ENCODE results near the gene FYN. TPM values are rescaled to one million over a fixed set of nuclear protein-coding genes. Genes with fewer than 3 reads are reported as not detected.

The FYN gene
- total RNA-seq, 1 experiment from 2014 or later = 18.5 TPM

DNA sequence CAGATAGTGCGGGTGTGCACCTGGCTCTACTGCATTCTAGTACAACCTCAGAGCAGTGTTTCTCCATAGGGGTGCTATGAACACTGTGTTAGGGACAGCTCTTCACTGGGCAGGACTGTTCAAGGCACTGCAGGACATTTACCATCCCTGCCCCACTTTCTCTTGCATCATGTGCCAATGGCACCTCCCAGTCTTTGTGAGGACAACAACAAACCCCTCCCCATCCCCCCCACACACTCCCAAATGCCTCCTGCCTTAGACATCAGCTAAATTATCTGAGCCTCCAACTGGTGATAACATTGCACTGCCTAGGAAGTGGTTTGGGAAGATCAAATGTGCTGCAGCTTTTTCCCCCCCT lies 98.9 kb downstream of the FYN start:
- Histone ChIP-seq H3K27me3 (ENCODE audit: insufficient read depth, low read length) (no peaks in the 10 kb centered on the region), H3K9me3 (ENCODE audit: control insufficient read depth in 1 of 2, insufficient read depth in 1 of 2, low read depth in 1 of 2, low read length in 2 of 2) (no peaks in the 10 kb centered on the region), H3K9me2 (ENCODE audit: insufficient read depth) (no peaks in the 10 kb centered on the region), H3K27ac (ENCODE audit: low read depth, low read length) (no peak overlapping the region), H2AFZ (ENCODE audit: low read depth, low read length, poor library complexity, severe bottlenecking) (no peak overlapping the region), H3K36me3 (ENCODE audit: control insufficient read depth in 1 of 2, insufficient read depth in 2 of 2, low read length in 2 of 2) (no peaks in the 10 kb centered on the region), H3K9ac (ENCODE audit: low read length) (no peak overlapping the region), H4K20me1 (ENCODE audit: insufficient read depth) (no peaks in the 10 kb centered on the region), H3K4me3 (replicated peaks in 1 of 2; ENCODE audit: low read depth in 1 of 2, low read length in 2 of 2) (no peak overlapping the region), H3K4me2 (ENCODE audit: low read length) (no peak overlapping the region), H3K79me2 (ENCODE audit: insufficient read depth, low read length) (no peaks in the 10 kb centered on the region), H3K4me1 (ENCODE audit: control insufficient read depth in 1 of 2, insufficient read depth in 2 of 2, low read length in 2 of 2) (no peaks in the 10 kb centered on the region)
- ChIA-PET POLR2A (interaction anchor here (0.5 kb wide), 1 partner anchor 10 kb away, joined by 3 read pairs; no protein-coding TSS in a partner anchor), CTCF (no interaction called here), RAD21 (ENCODE audit: low non-redundant PET in 1 of 2, low total read pairs in 2 of 2, uncharacterized antibody in 2 of 2, unreplicated experiment in 2 of 2) (interaction anchor here in 1 of 2 experiments (0.5 kb wide), 1 partner anchor 28 kb away, joined by 3 read pairs; no protein-coding TSS in a partner anchor)
- intact Hi-C loops (cut with micrococcal nuclease) = no loop called here
- BruUV-seq (replicated peaks) = no TSS peak
- DNase-seq (ENCODE audit: low read depth, low spot score) (no peak), ATAC-seq (0 out of 2 replicates have a peak, but pooled peaks have one; percentile 42)
- TF ChIP-seq CBX3 (IDR thresholded peaks at IDR 0.05; ENCODE audit: low read depth) = no peak
- TF ChIP-seq, protein P1, sequence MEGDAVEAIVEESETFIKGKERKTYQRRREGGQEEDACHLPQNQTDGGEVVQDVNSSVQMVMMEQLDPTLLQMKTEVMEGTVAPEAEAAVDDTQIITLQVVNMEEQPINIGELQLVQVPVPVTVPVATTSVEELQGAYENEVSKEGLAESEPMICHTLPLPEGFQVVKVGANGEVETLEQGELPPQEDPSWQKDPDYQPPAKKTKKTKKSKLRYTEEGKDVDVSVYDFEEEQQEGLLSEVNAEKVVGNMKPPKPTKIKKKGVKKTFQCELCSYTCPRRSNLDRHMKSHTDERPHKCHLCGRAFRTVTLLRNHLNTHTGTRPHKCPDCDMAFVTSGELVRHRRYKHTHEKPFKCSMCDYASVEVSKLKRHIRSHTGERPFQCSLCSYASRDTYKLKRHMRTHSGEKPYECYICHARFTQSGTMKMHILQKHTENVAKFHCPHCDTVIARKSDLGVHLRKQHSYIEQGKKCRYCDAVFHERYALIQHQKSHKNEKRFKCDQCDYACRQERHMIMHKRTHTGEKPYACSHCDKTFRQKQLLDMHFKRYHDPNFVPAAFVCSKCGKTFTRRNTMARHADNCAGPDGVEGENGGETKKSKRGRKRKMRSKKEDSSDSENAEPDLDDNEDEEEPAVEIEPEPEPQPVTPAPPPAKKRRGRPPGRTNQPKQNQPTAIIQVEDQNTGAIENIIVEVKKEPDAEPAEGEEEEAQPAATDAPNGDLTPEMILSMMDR (IDR thresholded peaks at IDR 0.05 in 2 of 3, conservative IDR thresholded peaks at IDR 0.05 in 1 of 3; ENCODE audit: borderline replicate concordance in 1 of 3, insufficient read depth in 1 of 3, low read depth in 2 of 3, low read length in 2 of 3) = no peak
- TF ChIP-seq CEBPB (IDR thresholded peaks at IDR 0.05; ENCODE audit: low read depth) = no peak
- TF ChIP-seq ELF1 (IDR thresholded peaks at IDR 0.05; ENCODE audit: borderline replicate concordance, low read depth) = no peak
- no peak for TF ChIP-seq EGR1 (IDR thresholded peaks at IDR 0.05; ENCODE audit: low read depth)
- no peak for TF ChIP-seq SIN3A (IDR thresholded peaks at IDR 0.05; ENCODE audit: low read depth)
- no peak for TF ChIP-seq RAD21 (IDR thresholded peaks at IDR 0.05; ENCODE audit: low read depth)
- no peak for TF ChIP-seq ZNF274 (IDR thresholded peaks at IDR 0.05; ENCODE audit: low read depth, low read length)
- TF ChIP-seq SP1 (IDR thresholded peaks at IDR 0.05; ENCODE audit: low read depth) = no peak
- TF ChIP-seq ZFX (IDR thresholded peaks at IDR 0.05) = no peak
- no peak for TF ChIP-seq YY1 (IDR thresholded peaks at IDR 0.05; ENCODE audit: extremely low read depth, insufficient replicate concordance, low read depth, low read length)
- TF ChIP-seq FOSL1 (IDR thresholded peaks at IDR 0.05; ENCODE audit: low read depth) = no peak
- no peak for TF ChIP-seq JUND (IDR thresholded peaks at IDR 0.05)
- TF ChIP-seq EZH2 (IDR thresholded peaks at IDR 0.05) = no peak
- TF ChIP-seq POLR2A (IDR thresholded peaks at IDR 0.05; ENCODE audit: borderline replicate concordance, extremely low read depth, insufficient read depth, insufficient read length) = no peak
- TF ChIP-seq, protein P2, sequence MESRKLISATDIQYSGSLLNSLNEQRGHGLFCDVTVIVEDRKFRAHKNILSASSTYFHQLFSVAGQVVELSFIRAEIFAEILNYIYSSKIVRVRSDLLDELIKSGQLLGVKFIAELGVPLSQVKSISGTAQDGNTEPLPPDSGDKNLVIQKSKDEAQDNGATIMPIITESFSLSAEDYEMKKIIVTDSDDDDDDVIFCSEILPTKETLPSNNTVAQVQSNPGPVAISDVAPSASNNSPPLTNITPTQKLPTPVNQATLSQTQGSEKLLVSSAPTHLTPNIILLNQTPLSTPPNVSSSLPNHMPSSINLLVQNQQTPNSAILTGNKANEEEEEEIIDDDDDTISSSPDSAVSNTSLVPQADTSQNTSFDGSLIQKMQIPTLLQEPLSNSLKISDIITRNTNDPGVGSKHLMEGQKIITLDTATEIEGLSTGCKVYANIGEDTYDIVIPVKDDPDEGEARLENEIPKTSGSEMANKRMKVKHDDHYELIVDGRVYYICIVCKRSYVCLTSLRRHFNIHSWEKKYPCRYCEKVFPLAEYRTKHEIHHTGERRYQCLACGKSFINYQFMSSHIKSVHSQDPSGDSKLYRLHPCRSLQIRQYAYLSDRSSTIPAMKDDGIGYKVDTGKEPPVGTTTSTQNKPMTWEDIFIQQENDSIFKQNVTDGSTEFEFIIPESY (IDR thresholded peaks at IDR 0.05; ENCODE audit: extremely low read depth, insufficient replicate concordance, low read length) = no peak
- TF ChIP-seq, protein P3, sequence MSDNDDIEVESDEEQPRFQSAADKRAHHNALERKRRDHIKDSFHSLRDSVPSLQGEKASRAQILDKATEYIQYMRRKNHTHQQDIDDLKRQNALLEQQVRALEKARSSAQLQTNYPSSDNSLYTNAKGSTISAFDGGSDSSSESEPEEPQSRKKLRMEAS (IDR thresholded peaks at IDR 0.05) = no peak
- TF ChIP-seq SRF (IDR thresholded peaks at IDR 0.05; ENCODE audit: low read depth) = no peak
- no peak for TF ChIP-seq POLR2AphosphoS5 (IDR thresholded peaks at IDR 0.05; ENCODE audit: low read depth, low read length)
- TF ChIP-seq EZH2phosphoT487 (IDR thresholded peaks at IDR 0.05; ENCODE audit: borderline replicate concordance) = no peak
